HFF-Myc (cell line): ENCODE measurements around the gene RAP1A.

ENCODE experiments used
- DNase-seq: peaks from one replicate; pipeline ENCODE4 v3.0.0-alpha.2; 2011; ENCODE audit warnings: low read depth; ENCODE audit errors: extremely low read depth
- H3K4me3 ChIP-seq: replicated peaks from 2 replicates; pipeline ENCODE4 v1.5.1; 2011; ENCODE audit warnings: low read depth, mild to moderate bottlenecking, control low read depth, low read length
- CTCF ChIP-seq: IDR thresholded peaks from 2 replicates; pipeline ENCODE4 v1.5.1; 2012; ENCODE audit warnings: mild to moderate bottlenecking, low read depth, low read length, control low read depth; ENCODE audit errors: missing control alignments

Gene RAP1A

DNA sequence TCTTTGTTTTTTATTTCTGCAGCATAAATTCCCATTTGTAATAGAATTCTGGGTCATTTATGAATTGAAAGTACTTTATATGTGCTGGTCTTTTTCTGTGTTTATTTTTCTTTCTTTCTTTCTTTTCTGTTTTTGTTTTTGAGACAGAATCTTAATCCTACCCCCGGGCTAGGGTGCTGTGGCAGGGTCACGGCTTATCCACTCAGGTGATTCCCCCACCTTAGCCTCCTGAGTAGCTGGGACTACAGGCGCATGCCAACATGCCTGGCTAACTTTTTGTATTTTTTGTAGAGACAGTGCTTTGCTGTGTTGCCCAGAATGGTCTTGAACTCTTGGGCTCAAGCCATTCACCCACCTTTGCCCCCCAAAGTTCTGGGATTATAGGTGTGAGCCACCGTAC lies 18.7 kb downstream of the RAP1A start:
- DNase-seq: no peak
- TF ChIP-seq CTCF: no peak
- no peak overlapping the region for H3K4me3 ChIP-seq

DNA sequence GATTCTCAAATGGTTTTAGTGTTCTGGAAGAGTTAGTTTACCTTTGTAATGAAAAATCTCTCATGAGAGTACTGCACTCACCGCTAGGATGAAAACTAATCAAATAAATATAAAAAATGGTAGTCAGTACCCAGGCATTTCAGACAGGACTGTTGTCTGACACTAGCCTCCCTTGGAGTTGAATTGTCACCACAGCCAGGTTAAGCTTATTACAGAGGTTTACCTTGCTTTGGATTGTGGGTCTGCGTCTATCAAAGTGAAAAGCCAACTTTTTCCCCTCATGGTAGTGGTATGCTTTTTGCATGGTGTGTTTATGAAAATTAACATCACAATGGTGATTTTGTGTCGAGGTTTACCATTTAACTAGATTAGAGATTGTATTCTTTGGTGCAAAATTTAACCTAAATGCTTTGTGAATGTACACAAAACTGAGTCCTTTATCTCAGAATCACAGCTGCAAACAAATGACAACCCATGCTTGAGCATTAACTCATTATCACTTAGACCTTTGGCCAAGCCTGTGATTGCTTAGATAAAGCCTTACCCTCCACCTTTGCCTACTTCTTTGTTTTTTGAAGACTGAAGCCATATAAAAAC lies 20.1 kb downstream of the RAP1A start:
- DNase-seq: no peak
- no peak overlapping the region for H3K4me3 ChIP-seq
- TF ChIP-seq CTCF: no peak

GRCh38 chr1:111643097-111643496 lies 23.5 kb downstream of the RAP1A start:
- H3K4me3 ChIP-seq: no peak overlapping the region
- no peak for TF ChIP-seq CTCF

DNA sequence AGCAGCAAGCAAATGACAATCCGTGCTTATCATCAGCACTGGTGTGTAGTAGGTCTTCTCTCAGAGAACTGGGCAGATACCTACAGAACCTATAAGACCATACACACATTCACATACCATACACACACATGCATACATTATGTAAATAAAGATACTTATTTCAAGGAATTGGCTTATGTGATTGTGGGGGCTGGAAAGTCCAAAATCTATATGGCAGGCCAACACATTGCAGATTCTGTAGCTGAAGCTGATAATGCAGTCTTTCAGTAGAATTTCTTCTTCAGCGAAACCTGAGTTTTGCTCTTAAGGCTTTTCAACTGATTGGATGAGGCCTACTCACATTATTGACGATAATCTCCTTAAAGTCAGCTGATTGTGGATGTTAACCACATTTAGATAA lies 24.1 kb downstream of the RAP1A start:
- no peak for DNase-seq
- TF ChIP-seq CTCF: no peak
- no peak overlapping the region for H3K4me3 ChIP-seq

More at GRCh38 chr1:111643097-111643496, 23.5 kb downstream of the RAP1A start:
- no peak for DNase-seq

- H3K4me3 ChIP-seq: no peak overlapping the region
- TF ChIP-seq CTCF: no peak
Observed at GRCh38 chr1:111644506-111644905, 24.9 kb downstream of the RAP1A start.

DNA sequence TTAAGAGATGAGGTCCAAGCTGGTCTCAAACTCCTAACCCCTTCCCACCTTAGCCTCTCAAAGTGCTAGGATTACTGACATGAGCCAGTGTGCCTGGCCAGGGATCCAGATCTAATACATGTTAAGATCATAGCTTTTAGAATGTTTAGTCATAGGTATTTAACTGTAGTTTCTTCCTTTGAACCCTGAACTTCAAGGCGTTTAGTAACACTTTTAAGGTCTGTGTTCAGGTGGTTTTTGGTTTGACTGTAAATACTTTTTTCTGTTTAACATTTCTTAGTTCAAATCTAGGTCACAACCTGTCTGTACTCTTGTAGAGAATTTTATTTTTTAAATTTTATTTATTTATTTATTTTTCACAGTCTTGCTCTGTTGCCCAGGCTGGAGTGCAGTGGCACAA lies 28.1 kb downstream of the RAP1A start:
- no peak overlapping the region for H3K4me3 ChIP-seq
- no peak for TF ChIP-seq CTCF
- no peak for DNase-seq

More at GRCh38 chr1:111644506-111644905, 24.9 kb downstream of the RAP1A start:
- DNase-seq: no peak

DNA sequence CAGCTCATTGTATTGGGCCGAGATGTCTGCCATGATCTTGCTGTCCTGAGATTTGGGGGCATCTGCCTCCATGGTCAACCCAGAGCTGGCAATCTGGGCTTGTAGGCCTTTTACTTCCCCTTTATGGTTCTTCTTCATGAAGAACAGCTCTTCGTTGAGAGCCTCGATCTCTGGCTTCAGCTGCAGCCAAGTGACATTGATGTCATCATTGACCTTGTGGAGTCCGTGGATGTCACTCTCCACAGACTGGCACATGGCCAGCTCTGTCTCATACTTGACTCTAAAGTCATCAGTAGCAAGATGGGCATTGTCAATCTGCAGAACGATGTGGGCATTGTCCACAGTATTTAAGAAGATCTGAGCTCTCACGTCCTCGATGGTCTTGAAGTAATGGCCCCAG lies 29.2 kb downstream of the RAP1A start:
- DNase-seq: no peak
- H3K4me3 ChIP-seq: no peak overlapping the region
- TF ChIP-seq CTCF: no peak
